ENCODE measurements around the gene SMIM24. TPM values are rescaled to one million over a fixed set of nuclear protein-coding genes. Genes with fewer than 3 reads are reported as not detected.

SMIM24 gene
- total and polyA plus RNA-seq, 9 of the 15 experiments (the other 6 are each of a cell fraction or from before 2014, with no cell fraction given), result 0.45 to 12.3 (median 1.4) TPM; not detected in 1

DNA sequence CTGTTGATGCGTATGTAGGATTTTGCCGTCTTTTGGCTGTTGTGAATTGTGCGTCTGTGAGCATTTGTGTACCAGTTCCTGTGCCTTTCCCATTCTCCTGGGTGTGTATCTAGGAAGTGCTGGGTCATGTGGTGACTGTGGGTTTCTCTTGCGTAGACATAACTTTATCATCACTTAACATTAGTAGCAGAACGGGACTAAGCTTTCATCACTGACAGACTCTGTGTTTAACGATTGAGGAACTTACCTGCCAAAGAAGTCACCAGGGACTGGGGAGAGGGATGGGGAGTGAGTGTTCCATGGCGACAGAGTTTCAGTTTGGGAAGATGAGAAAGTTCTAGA, 40.8 kb upstream of the SMIM24 start (continued):
- TF ChIP-seq ESRRB (CRISPR knock-in tag; IDR thresholded peaks at IDR 0.05; ENCODE audit: borderline replicate concordance), result no peak
- TF ChIP-seq POLR2A (conservative IDR thresholded peaks at IDR 0.05), result no peak; the same call in 1 of the 2 replicates
- TF ChIP-seq ZBED1 (IDR thresholded peaks at IDR 0.05), result no peak
- TF ChIP-seq, protein P1, sequence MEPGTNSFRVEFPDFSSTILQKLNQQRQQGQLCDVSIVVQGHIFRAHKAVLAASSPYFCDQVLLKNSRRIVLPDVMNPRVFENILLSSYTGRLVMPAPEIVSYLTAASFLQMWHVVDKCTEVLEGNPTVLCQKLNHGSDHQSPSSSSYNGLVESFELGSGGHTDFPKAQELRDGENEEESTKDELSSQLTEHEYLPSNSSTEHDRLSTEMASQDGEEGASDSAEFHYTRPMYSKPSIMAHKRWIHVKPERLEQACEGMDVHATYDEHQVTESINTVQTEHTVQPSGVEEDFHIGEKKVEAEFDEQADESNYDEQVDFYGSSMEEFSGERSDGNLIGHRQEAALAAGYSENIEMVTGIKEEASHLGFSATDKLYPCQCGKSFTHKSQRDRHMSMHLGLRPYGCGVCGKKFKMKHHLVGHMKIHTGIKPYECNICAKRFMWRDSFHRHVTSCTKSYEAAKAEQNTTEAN (CRISPR knock-in tag; IDR thresholded peaks at IDR 0.05), result no peak
- TF ChIP-seq, protein P2, sequence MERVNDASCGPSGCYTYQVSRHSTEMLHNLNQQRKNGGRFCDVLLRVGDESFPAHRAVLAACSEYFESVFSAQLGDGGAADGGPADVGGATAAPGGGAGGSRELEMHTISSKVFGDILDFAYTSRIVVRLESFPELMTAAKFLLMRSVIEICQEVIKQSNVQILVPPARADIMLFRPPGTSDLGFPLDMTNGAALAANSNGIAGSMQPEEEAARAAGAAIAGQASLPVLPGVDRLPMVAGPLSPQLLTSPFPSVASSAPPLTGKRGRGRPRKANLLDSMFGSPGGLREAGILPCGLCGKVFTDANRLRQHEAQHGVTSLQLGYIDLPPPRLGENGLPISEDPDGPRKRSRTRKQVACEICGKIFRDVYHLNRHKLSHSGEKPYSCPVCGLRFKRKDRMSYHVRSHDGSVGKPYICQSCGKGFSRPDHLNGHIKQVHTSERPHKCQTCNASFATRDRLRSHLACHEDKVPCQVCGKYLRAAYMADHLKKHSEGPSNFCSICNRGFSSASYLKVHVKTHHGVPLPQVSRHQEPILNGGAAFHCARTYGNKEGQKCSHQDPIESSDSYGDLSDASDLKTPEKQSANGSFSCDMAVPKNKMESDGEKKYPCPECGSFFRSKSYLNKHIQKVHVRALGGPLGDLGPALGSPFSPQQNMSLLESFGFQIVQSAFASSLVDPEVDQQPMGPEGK (CRISPR knock-in tag; IDR thresholded peaks at IDR 0.05; ENCODE audit: borderline replicate concordance), result no peak
- TF ChIP-seq ZNF133 (CRISPR knock-in tag; IDR thresholded peaks at IDR 0.05), result no peak
- no peak for TF ChIP-seq TRIM28 (IDR thresholded peaks at IDR 0.05)
- no peak for TF ChIP-seq HNRNPUL1 (IDR thresholded peaks at IDR 0.05; ENCODE audit: low read length)
- no peak for TF ChIP-seq RUNX1 (IDR thresholded peaks at IDR 0.05; ENCODE audit: low read depth)
- TF ChIP-seq ZNF134 (CRISPR knock-in tag; conservative IDR thresholded peaks at IDR 0.05), result no peak
- TF ChIP-seq ZNF175 (CRISPR knock-in tag; IDR thresholded peaks at IDR 0.05; ENCODE audit: low read depth), result no peak
- no peak for TF ChIP-seq TRIM24 (IDR thresholded peaks at IDR 0.05)
- TF ChIP-seq ZNF644 (tag; IDR thresholded peaks at IDR 0.05; ENCODE audit: low read depth), result no peak
- TF ChIP-seq, protein P3, sequence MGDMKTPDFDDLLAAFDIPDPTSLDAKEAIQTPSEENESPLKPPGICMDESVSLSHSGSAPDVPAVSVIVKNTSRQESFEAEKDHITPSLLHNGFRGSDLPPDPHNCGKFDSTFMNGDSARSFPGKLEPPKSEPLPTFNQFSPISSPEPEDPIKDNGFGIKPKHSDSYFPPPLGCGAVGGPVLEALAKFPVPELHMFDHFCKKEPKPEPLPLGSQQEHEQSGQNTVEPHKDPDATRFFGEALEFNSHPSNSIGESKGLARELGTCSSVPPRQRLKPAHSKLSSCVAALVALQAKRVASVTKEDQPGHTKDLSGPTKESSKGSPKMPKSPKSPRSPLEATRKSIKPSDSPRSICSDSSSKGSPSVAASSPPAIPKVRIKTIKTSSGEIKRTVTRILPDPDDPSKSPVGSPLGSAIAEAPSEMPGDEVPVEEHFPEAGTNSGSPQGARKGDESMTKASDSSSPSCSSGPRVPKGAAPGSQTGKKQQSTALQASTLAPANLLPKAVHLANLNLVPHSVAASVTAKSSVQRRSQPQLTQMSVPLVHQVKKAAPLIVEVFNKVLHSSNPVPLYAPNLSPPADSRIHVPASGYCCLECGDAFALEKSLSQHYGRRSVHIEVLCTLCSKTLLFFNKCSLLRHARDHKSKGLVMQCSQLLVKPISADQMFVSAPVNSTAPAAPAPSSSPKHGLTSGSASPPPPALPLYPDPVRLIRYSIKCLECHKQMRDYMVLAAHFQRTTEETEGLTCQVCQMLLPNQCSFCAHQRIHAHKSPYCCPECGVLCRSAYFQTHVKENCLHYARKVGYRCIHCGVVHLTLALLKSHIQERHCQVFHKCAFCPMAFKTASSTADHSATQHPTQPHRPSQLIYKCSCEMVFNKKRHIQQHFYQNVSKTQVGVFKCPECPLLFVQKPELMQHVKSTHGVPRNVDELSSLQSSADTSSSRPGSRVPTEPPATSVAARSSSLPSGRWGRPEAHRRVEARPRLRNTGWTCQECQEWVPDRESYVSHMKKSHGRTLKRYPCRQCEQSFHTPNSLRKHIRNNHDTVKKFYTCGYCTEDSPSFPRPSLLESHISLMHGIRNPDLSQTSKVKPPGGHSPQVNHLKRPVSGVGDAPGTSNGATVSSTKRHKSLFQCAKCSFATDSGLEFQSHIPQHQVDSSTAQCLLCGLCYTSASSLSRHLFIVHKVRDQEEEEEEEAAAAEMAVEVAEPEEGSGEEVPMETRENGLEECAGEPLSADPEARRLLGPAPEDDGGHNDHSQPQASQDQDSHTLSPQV (IDR thresholded peaks at IDR 0.05), result no peak
- TF ChIP-seq HDAC6 (IDR thresholded peaks at IDR 0.05; ENCODE audit: low read depth, low read length), result no peak
- peak; percentile 29; the same call in 1 of the 2 replicates for TF ChIP-seq SP1 (CRISPR knock-in tag; IDR thresholded peaks at IDR 0.05)
